ENCODE measurements around the gene AHNAK2.

- TF ChIP-seq EZH2 (IDR thresholded peaks at IDR 0.05; ENCODE audit: insufficient read depth, poor library complexity, severe bottlenecking): no peak
- TF ChIP-seq EZH2phosphoT487 (IDR thresholded peaks at IDR 0.05; ENCODE audit: insufficient read depth, low read depth): no peak
Observed at GRCh38 chr14:104994978-104995377, 16.8 kb upstream of the AHNAK2 start.
